Measurements from ENCODE around the gene MAGEA2. TPM values are rescaled to one million over a fixed set of nuclear protein-coding genes. Genes with fewer than 3 reads are reported as not detected.
"Not testable (repeated sequence)": the region's sequence is repeated elsewhere in the genome, so short reads cannot be mapped to it uniquely, and the experiment has no call there.

Gene MAGEA2
- total RNA-seq, 1 donor from 2014 or later: not detected

DNA sequence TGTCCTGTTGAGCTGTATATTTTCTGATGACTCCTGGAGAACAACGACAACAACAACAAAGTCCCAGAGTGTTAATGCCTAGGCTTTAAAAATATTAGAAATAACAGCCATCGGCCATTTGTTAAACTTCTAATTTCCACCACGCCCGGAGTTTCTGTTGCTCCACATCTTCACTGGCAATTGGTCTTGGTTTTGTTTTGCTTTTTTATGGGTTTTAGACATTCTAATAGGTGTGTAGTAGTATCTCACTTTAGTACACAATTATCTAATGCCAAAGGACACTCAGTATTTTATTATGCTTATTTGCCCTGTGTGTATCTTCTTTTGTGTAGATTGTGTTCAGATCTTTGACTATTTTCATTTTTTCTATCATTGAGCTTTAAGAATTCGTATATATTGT, 15.1 kb downstream of the MAGEA2 start:
- TF ChIP-seq, protein P1, sequence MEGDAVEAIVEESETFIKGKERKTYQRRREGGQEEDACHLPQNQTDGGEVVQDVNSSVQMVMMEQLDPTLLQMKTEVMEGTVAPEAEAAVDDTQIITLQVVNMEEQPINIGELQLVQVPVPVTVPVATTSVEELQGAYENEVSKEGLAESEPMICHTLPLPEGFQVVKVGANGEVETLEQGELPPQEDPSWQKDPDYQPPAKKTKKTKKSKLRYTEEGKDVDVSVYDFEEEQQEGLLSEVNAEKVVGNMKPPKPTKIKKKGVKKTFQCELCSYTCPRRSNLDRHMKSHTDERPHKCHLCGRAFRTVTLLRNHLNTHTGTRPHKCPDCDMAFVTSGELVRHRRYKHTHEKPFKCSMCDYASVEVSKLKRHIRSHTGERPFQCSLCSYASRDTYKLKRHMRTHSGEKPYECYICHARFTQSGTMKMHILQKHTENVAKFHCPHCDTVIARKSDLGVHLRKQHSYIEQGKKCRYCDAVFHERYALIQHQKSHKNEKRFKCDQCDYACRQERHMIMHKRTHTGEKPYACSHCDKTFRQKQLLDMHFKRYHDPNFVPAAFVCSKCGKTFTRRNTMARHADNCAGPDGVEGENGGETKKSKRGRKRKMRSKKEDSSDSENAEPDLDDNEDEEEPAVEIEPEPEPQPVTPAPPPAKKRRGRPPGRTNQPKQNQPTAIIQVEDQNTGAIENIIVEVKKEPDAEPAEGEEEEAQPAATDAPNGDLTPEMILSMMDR (conservative IDR thresholded peaks at IDR 0.05): no peak
- H3K9me3 Mint-ChIP-seq: peaks cover 6% of the 10 kb centered on the region

DNA sequence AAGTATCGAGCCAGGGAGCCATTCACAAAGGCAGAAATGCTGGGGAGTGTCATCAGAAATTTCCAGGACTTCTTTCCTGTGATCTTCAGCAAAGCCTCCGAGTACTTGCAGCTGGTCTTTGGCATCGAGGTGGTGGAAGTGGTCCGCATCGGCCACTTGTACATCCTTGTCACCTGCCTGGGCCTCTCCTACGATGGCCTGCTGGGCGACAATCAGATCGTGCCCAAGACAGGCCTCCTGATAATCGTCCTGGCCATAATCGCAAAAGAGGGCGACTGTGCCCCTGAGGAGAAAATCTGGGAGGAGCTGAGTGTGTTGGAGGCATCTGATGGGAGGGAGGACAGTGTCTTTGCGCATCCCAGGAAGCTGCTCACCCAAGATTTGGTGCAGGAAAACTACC, 17.1 kb downstream of the MAGEA2 start:
- H3K4me1 Mint-ChIP-seq; H3K9me3 Mint-ChIP-seq; H3K27ac Mint-ChIP-seq (ENCODE audit: unreplicated experiment); H3K36me3 Mint-ChIP-seq (ENCODE audit: low read depth); H3K4me3 Mint-ChIP-seq; H3K27me3 Mint-ChIP-seq (ENCODE audit: low read depth); DNase-seq (ENCODE audit: low read depth, low spot score): not testable (repeated sequence)

More for the DNA sequence above, 15.1 kb downstream of the MAGEA2 start:
- H3K36me3 Mint-ChIP-seq (ENCODE audit: low read depth): no peaks in the 10 kb centered on the region
- peaks cover 4% of the 10 kb centered on the region for H3K4me1 Mint-ChIP-seq
- H3K27me3 Mint-ChIP-seq (ENCODE audit: low read depth): no peaks in the 10 kb centered on the region
- no peak overlapping the region for H3K27ac Mint-ChIP-seq (ENCODE audit: unreplicated experiment)
- no peak overlapping the region for H3K4me3 Mint-ChIP-seq
- DNase-seq (ENCODE audit: low read depth, low spot score): no peak

DNA sequence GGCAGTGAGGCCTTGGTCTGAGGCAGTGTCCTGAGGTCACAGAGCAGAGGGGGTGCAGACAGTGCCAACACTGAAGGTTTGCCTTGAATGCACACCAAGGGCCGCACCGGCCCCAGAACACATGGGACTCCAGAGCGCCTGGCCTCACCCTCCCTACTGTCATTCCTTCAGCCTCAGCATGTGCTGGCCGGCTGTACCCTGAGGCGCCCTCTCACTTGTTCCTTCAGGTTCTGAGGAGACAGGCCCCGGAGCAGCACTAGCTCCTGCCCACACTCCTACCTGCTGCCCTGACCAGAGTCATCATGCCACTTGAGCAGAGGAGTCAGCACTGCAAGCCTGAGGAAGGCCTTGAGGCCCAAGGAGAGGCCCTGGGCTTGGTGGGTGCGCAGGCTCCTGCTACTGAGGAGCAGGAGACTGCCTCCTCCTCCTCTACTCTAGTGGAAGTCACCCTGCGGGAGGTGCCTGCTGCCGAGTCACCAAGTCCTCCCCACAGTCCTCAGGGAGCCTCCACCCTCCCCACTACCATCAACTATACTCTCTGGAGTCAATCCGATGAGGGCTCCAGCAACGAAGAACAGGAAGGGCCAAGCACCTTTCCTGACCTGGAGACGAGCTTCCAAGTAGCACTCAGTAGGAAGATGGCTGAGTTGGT, 17.7 kb downstream of the MAGEA2 start:
- H3K4me1 Mint-ChIP-seq: peaks cover 4% of the 10 kb centered on the region
- H3K9me3 Mint-ChIP-seq: peaks cover 8% of the 10 kb centered on the region
- no peak overlapping the region for H3K4me3 Mint-ChIP-seq
- no peaks in the 10 kb centered on the region for H3K36me3 Mint-ChIP-seq (ENCODE audit: low read depth)
- TF ChIP-seq, protein P1 (conservative IDR thresholded peaks at IDR 0.05): no peak
- no peak for DNase-seq (ENCODE audit: low read depth, low spot score)
- H3K27ac Mint-ChIP-seq (ENCODE audit: unreplicated experiment): no peak overlapping the region
- H3K27me3 Mint-ChIP-seq (ENCODE audit: low read depth): no peaks in the 10 kb centered on the region

DNA sequence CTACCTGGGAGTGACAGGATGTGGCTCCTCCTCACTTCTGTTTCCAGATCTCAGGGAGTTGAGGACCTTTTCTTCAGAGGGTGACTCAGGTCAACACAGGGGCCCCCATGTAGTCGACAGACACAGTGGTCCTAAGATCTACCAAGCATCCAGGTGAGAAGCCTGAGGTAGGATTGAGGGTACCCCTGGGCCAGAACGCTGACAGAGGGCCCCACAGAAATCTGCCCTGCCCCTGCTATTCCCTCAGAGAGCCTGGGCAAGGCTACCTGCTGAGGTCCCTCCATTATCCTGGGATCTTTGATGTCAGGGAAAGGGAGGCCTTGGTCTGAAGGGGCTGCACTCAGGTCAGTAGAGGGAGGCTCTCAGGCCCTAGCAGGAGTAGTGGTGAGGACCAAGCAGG, 18.5 kb downstream of the MAGEA2 start:
- no peak for DNase-seq (ENCODE audit: low read depth, low spot score)
- Mint-ChIP-seq H3K36me3 (ENCODE audit: low read depth) (no peaks in the 10 kb centered on the region), H3K4me1 (peaks cover 4% of the 10 kb centered on the region), H3K9me3 (peaks cover 5% of the 10 kb centered on the region), H3K4me3 (no peak overlapping the region), H3K27me3 (ENCODE audit: low read depth) (peaks cover 4% of the 10 kb centered on the region), H3K27ac (ENCODE audit: unreplicated experiment) (no peak overlapping the region)
- TF ChIP-seq, protein P1 (conservative IDR thresholded peaks at IDR 0.05): no peak

DNA sequence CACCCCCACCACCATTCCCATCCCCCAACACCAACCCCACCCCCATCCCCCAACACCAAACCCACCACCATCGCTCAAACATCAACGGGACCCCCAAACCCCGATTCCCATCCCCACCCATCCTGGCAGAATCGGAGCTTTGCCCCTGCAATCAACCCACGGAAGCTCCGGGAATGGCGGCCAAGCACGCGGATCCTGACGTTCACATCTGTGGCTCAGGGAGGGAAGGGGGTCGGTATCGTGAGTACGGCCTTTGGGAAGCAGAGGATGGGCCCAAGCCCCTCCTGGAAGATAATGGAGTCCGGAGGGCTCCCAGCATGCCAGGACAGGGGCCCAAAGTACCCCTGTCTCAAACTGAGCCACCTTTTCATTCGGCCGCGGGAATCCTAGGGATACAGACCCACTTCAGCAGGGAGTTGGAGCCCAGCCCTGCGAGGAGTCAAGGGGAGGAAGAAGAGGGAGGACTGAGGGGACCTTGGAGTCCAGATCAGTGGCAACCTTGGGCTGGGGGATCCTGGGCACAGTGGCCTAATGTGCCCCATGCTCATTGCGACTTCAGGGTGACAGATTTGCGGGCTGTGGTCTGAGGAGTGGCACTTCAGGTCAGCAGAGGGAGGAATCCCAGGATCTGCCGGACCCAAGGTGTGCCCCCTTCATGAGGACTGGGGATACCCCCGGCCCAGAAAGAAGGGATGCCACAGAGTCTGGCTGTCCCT, 19.3 kb downstream of the MAGEA2 start:
- DNase-seq (ENCODE audit: low read depth, low spot score); H3K36me3 Mint-ChIP-seq (ENCODE audit: low read depth); H3K4me3 Mint-ChIP-seq; H3K27me3 Mint-ChIP-seq (ENCODE audit: low read depth); H3K27ac Mint-ChIP-seq (ENCODE audit: unreplicated experiment); H3K9me3 Mint-ChIP-seq; H3K4me1 Mint-ChIP-seq: not testable (repeated sequence)

DNA sequence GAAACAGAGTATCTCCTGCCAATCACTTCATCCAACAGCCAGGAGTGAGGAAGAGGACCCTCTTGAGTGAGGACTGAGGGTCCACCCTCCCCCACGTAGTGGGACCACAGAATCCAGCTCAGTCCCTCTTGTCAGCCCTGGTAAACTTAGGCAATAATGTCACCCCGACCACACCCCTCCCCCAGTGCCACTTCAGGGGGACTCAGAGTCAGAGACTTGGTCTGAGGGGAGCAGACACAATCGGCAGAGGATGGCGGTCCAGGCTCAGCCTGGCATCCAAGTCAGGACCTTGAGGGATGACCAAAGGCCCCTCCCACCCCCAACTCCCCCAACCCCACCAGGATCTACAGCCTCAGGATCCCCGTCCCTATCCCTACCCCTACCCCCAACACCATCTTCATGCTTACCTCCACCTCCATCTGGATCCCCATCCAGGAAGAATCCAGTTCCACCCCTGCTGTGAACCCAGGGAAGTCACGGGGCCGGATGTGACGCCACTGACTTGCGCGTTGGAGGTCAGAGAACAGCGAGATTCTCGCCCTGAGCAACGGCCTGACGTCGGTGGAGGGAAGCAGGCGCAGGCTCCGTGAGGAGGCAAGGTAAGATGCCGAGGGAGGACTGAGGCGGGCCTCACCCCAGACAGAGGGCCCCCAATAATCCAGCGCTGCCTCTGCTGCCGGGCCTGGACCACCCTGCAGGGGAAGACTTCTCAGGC, 20.2 kb downstream of the MAGEA2 start, which contains the start of the genes CSAG1 and MAGEA12:
Gene CSAG1 (minus strand): TSS at position 461 of the 715 bp plus-strand sequence. CDS start 1,261 bp downstream, outside the sequence.
Gene MAGEA12 (plus strand): TSS at position 497 of the 715 bp plus-strand sequence. CDS start 2,405 bp downstream, outside the sequence.
- Mint-ChIP-seq H3K27me3 (ENCODE audit: low read depth) (peaks cover 7% of the 10 kb centered on the region), H3K9me3 (peaks cover 8% of the 10 kb centered on the region), H3K36me3 (ENCODE audit: low read depth) (peaks cover 2% of the 10 kb centered on the region), H3K4me3 (no peak within 1 kb of the TSS), H3K4me1 (peaks cover 4% of the 10 kb centered on the region), H3K27ac (ENCODE audit: unreplicated experiment) (no peak within 1 kb of the TSS)
- TF ChIP-seq, protein P1 (conservative IDR thresholded peaks at IDR 0.05): no peak
- no peak for DNase-seq (ENCODE audit: low read depth, low spot score)
